Heart left ventricle (tissue), 13 donors: ENCODE results near the gene MYO5B.

Source experiments
- POLR2A ChIP-seq, 2 donors: fragments of 450-650 bp; IDR thresholded peaks; one replicate each; pipeline ENCODE4 v1.6.1; 2017; ENCODE audit warnings: antibody characterized with exemption in 2 of 2, mild to moderate bottlenecking in 2 of 2, moderate library complexity in 2 of 2
- TF ChIP-seq, protein P1 (sequence below), 12 donors: fragments of 200-600 bp; sonication (generic) in 4 of 12; IDR thresholded peaks; one replicate each; pipeline versions ENCODE4 v1.5.0 to v1.8.0; 2018 to 2022; ENCODE audit warnings: antibody characterized with exemption in 12 of 12, mild to moderate bottlenecking in 5 of 12
- donor health status: ischemic (EF 13 %, LVEDD 7.1; RV severe dilation, severe dysfunction).
- donor health status: DM: no; HTN: yes; CAD: no.
- donor health status: DM: no; HTN: no; CAD: no.
- donor health status: ischemic (EF 25% LVEDD 6.9; RV normal size, moderate dysfunction).
- donor health status: ischemic (EF 25% LVEDD 5.7; RV mildly dilated, moderate dysfunction).
- donor health status: ischemic (EF 35%, LVEDD 5.7; RV mildly dilated, moderate dysfunction).
- donor health status: nonischemic (EF 11% LVEDD 7.7; RV severe dilation, severe dysfunction).
- donor health status: DM: yes; HTN: yes; CAD: no.
- donor health status: PGD.
- donor health status: ischemic (EF 29% LVEDD 5.4; RV normal size, mild dysfunction).
- donor health status: nonischemic (EF 23%, LVEDD 6.1; RV moderate dilation, normal function).

DNA sequence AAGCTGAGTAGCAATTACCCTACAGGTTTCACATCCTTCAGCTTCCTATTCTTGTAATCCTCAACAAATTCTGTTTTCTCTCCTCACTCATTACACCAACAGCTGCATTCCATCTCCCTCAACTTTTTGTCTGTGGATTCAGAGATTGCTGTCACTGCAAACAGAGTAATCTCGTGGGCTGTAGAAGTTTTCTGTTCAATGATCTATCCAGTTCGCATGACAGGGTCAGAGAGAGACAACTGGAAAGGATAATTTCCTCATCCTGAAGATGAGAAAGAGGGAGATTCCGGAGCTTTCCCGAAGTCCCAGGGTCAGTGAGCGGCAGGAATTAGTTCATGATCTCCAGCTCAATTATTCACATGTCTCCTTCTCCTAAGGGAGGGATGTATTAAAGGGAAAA lies 75.7 kb downstream of the MYO5B start:
- TF ChIP-seq, protein P1, sequence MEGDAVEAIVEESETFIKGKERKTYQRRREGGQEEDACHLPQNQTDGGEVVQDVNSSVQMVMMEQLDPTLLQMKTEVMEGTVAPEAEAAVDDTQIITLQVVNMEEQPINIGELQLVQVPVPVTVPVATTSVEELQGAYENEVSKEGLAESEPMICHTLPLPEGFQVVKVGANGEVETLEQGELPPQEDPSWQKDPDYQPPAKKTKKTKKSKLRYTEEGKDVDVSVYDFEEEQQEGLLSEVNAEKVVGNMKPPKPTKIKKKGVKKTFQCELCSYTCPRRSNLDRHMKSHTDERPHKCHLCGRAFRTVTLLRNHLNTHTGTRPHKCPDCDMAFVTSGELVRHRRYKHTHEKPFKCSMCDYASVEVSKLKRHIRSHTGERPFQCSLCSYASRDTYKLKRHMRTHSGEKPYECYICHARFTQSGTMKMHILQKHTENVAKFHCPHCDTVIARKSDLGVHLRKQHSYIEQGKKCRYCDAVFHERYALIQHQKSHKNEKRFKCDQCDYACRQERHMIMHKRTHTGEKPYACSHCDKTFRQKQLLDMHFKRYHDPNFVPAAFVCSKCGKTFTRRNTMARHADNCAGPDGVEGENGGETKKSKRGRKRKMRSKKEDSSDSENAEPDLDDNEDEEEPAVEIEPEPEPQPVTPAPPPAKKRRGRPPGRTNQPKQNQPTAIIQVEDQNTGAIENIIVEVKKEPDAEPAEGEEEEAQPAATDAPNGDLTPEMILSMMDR (IDR thresholded peaks at IDR 0.05), result no peak
- TF ChIP-seq POLR2A (IDR thresholded peaks at IDR 0.05), result no peak
